HTR-8/SVneo (cell line): ENCODE results near the gene DTWD2.
"Not testable (repeated sequence)": the region's sequence is repeated elsewhere in the genome, so short reads cannot be mapped to it uniquely, and the experiment has no call there.

Experiments
- DNase-seq: peaks from one replicate; pipeline ENCODE4 v3.0.0; 2011; ENCODE audit warnings: low spot score, mixed read lengths; ENCODE audit not compliant: insufficient read length
- FAIRE-seq: peaks from 2 replicates; lab custom pipeline; 2011; peaks lifted over from hg19 to GRCh38; lab: Jason Lieb, UNC

Gene DTWD2

DNA sequence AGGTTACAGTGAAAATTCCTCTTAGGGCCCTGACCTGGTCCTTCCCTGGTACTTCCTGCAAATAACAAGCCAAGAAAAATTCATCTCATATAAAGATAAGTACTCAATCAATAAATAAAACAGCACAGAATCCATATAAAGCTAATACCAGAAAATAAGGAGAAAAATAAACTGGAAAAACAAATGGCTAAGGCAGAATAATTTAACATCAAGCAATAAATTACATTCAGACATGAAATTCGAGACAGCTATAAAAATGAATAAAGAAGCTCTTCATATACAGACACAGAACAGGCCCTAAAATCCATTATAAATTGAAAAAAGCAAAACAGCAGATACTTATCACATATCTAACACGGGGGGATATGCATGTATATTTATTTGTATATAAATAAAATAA is 99.2 kb downstream of the DTWD2 start:
- no peak for FAIRE-seq
- DNase-seq = no peak

DNA sequence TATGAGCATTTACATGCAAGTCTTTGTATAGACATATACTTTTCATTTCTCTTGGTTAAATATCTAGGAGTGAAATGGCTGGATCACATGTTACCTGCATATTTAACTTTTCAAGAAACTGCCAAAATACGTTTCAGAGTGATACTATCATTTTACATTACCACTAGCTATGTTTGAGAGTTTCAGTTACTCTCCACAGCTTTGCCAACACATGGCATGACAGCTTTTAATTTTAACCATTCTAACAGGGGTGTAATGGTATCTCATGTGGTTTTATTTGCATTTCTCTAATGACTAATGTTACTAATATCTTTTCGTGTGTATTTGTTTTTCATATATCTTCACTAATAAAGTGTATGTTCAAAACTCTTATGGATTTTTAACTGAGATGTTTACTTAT is 99.8 kb downstream of the DTWD2 start:
- no peak for DNase-seq
- no peak for FAIRE-seq

DNA sequence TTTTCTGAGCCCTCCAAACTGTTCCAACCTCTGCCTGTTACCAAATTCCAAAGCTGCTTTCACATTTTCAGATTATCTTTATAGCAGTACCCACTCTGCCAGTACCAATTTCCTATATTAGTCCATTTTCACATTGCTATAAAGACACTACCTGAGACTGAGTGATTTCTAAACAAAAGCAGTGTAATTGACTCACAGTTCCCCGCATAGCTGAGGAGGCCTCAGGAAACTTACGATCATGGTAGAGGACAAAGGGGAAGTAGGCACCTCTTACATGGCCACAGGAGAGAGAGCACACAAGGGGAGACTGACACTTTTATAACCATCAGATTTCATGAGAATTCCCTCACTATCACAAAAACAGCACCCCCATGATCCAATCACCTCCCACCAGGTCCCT is 105.0 kb downstream of the DTWD2 start:
- DNase-seq = no peak
- FAIRE-seq = no peak

DNA sequence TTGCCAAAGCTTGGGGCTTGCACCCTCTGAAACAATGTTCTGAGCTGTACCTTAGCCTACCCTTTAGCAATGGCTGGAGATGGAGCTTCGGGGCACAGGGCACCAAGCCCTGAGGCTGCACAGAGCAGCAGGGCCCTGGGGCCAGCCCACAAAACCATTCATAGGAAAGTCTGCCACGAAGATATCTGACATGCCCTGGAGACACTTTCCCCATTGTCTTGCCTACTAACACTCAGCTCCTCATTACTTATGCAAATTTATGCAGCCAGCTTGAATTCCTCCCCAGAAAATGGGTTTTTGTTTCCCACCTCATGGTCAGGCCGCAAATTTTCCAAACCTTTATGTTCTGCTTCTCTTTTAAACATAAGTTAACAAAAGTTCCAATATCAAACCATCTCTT is 105.7 kb downstream of the DTWD2 start:
- DNase-seq (no peak), FAIRE-seq (no peak)

DNA sequence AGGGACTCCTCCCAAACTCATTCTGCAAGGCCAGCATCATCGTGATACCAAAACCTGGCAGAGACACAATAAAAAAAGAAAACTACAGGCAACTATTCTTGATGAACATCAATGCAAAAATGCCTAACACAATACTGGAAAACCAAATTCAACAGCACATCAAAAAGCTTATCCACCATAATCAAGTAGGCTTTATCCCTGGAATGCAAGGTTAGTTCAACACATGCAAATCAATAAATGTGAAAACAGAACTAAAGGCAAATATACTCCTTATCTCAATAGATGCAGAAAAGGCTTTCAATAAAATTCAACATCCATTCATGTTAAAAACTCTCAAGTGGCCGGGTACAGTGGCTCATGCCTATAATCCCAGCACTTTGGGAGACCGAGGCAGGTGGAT is 111.5 kb downstream of the DTWD2 start:
- FAIRE-seq = not testable (repeated sequence)

DNA sequence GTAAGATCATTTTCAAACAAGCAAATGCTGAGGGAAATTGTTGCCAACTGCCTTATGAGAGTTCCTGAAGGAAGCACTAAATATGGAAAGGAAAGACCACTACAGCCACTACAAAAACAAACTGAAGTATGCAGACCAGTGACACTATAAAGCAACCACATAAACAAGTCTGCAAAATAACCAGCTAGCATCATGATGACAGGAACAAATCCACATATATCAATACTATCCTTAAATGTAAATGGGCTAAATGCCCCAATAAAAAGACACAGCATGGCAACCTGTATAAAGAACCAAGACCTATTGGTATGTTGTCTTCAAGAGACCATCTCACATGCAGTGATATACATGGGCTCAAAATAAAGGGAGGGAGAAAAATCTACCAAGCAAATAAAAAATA is 113.2 kb downstream of the DTWD2 start:
- DNase-seq = no peak
- FAIRE-seq = no peak

More for the DNA sequence above, 111.5 kb downstream of the DTWD2 start:
- DNase-seq = not testable (repeated sequence)

DNA sequence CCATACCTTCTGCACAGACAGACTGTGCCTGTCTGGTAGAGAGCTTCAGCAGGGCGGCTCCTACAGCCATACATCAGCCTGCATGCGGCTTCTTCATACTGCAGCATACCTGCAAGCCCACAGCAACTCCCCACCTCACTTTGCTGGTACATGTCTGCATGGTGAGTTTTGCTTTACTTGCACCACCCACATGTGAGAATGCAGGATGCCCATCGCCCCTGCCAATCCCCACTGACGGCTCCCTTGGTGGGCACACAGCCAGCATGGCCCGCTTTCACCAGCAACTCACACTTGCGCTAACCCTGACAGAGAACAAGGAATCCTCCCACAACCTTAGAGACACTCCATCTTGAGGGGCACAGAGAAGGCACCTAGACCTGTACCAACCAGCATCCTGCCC is 114.9 kb downstream of the DTWD2 start:
- no peak for FAIRE-seq

DNA sequence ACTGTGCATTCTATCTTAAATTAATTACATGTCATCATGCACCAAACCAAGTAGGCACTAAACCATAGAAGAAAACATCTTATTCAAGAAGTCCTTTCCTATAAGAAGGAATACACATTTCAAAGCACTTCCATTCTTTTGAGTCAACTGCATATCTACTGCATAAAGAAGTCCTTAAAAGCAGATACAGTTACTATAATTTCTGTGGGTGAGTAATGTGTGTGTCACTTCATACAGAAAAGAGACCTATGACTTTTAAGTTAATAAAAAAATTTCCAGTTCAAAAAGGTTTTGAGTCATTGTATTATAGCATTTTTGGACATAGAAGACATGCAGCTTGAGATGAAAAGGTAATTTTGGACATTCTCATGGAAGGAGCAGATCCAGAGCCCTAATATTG is 125.0 kb downstream of the DTWD2 start:
- no peak for FAIRE-seq
- no peak for DNase-seq

More for the DNA sequence above, 114.9 kb downstream of the DTWD2 start:
- no peak for DNase-seq

DNA sequence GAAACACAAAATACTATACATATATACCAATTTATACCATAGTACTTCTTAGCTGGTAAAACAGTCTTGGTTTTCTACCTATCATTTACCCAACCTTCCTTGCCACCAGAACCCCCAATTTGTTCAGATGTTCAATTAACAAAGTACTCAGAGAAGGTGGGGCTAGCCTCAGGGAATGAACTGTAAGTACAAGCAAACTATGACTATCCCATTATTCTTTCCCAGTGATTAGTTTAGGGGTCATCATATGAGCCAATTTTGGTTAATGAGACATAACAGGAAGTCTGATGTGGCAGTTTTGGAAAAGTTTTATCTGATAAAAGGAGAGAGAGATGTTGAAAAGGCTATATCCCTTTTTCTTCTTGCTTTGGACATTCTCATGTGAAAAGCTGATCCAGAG is 125.8 kb downstream of the DTWD2 start:
- FAIRE-seq (no peak), DNase-seq (no peak)

DNA sequence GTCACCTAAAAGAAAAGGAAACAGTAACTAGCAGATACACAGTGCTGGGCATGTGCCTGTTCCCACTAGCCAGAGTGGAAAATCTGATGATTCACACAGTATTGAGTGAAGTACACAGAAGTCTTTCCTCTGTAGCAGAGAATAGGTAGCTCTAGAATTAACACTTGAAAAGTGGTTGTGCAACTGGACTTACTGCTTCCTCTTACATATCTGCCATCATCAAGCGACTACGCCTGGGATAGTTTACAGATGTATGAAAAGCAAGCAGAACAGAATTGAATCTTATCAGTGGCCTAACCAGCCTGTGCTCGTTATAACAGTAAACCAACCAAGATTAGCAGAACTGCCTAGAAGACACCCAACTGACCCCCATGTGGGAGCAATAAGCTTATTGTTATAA is 130.6 kb downstream of the DTWD2 start:
- no peak for FAIRE-seq

DNA sequence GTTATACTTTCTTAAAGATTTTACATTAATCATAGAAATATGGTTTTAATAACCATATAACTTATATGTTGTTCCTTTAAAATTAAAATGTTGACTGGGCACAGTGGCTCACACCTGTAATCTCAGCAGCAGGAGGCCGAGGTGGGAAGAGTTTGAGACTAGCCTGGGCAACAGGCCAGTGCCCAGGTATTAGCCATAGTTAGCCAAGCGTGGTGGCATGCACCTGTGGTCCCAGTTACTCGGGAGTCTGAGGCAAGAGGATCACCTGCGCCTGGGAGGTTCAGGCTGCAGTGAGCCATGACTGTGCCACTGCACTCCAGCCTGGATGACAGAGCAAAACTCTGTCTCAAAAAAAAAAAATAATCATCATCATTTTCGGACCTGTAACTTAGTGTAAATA is 133.5 kb downstream of the DTWD2 start:
- FAIRE-seq = no peak
- no peak for DNase-seq

More for the DNA sequence above, 130.6 kb downstream of the DTWD2 start:
- no peak for DNase-seq

DNA sequence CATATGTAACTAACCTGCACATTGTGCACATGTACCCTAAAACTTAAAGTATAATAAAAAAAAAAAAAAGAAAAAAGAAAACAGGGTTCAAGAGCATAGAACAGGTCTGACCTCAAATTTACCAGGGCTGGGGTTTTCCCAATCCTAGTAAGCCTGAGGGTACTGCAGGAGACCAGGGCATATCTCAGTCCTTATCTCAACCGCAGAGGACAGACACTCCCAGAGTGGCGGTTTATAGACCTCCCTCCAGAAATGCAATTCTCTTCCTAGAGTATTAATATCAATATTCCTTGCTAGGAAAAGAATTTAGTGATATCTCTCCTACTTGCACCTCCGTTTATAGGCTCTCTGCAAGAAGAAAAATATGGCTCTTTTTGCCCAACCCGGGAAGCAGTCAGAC is 136.6 kb downstream of the DTWD2 start:
- not testable (repeated sequence) for FAIRE-seq, DNase-seq

DNA sequence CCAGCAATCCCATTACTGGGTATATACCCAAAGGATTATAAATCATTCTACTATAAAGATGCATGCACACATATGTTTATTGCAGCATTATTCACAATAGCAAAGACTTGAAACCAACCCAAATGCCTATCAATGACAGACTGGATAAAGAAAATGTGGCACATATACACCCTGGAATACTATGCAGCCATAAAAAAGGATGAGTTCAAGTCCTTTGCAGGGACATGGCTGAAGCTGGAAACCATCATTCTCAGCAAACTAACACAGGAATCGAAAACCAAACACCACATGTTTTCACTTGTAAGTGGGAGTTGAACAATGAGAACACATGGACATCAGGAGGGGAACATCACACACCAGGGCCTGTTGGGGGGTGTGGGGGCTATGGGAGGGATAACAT is 138.8 kb downstream of the DTWD2 start:
- FAIRE-seq = not testable (repeated sequence)

DNA sequence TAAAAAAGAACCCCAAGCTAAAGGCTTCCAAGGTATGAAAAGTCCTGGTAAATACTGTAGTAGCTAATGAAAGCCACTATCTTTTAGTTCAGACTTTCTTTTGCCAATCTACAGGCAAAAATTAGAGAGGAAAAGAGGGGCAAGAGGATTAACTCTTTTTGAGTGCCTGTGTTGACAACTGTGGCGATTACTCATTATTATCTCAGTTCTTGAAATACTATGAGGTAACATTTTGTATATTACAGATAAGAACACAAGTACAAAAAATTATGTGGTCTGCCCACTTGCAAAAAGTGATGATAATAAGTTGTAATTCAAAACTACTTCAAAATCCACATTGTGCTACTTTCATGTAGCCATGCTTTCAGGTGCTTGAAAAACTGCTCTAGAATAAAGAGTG is 144.0 kb downstream of the DTWD2 start:
- FAIRE-seq = no peak

More for the DNA sequence above, 138.8 kb downstream of the DTWD2 start:
- not testable (repeated sequence) for DNase-seq

DNA sequence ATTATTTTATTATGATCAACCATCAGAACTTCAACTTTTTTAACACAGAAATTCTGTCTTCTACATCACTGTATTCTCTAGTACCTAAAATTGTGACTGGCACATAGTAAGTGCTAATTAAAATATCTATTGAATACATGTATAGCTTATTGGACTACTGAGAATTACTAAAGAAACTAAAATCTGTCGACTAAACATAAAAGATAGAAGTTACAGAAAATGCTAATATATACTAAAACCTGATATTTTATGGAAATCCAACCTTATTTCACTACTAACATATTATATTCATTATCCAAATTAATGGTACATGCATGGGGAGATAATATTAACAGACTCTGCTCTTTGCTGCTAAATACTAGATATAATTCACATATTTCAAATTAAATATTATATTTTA is 153.6 kb downstream of the DTWD2 start:
- no peak for DNase-seq
- no peak for FAIRE-seq

More for the DNA sequence above, 144.0 kb downstream of the DTWD2 start:
- no peak for DNase-seq

DNA sequence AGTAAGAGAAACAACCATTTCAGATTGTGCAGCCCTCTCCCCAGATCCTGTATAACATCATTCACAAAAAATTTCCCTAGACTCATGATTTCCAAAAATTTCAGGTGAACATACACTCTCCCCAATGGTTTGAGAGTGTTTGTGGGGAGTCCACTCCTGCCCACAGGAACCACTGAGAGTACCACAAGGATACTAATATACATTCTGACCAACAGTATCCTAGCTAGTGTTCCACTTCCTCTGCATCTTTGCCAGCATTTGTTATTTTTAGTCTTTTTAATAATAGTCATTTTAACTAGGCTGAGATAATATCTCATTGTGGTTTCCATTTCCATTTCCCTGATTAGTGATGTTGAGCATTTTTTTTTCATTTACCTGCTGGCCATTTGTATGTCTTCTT is 155.4 kb downstream of the DTWD2 start:
- DNase-seq (no peak), FAIRE-seq (no peak)

DNA sequence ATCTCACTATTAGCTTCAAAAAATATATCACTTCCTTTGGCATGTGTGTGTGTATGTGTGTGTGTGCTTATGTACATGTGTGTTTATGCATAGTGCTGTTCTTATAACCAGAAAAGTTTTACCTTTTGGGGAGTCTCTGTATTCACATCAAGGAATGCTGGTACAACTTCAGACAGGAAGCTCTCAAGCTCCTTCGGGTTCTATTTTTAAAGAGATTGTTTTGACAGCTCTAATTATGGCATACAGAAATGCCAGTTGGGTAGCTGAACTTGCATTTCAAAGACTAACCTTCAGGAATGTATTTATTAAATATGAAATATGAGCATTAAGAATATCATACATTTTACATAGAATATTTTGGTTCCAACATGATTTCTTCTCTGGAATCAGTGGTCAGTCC is 163.1 kb downstream of the DTWD2 start:
- no peak for FAIRE-seq
- no peak for DNase-seq

DNA sequence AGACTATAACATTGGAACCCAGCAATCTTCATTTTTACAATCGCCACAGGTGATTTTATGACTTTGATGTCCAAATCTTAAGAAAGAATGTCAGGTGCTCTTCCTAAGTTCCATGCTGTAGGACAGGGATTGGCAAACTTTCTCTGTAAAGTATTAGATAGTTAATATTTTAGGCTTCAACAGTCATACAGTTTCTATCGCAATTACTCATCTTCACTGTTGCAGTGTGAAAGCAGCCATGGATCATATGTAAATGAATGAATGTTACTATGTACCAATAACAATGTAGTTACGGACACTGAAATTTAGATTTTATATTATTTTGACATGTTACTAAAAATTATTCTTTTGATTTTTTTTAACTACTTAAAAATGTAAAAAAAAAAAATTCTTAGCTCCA is 169.7 kb downstream of the DTWD2 start:
- no peak for DNase-seq
- no peak for FAIRE-seq

DNA sequence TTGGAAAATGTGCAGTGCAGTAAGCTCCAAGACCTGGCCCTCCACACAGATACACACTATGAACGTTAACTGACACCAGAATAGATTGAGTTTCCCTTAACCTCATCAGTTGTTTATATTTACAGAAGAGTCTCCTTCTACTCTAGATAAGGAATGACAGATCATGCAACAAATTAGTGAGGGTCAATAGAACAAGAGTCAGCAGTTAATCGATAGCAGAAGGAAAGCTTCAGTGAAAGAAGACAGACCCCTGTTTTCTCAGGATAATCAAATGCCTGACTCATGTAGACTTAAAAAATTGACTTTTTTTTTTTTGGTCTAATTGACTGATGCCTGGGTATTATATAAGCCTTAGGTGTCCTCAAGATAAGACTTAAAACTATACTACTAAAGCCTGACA is 179.9 kb downstream of the DTWD2 start:
- FAIRE-seq = no peak
- DNase-seq = no peak

DNA sequence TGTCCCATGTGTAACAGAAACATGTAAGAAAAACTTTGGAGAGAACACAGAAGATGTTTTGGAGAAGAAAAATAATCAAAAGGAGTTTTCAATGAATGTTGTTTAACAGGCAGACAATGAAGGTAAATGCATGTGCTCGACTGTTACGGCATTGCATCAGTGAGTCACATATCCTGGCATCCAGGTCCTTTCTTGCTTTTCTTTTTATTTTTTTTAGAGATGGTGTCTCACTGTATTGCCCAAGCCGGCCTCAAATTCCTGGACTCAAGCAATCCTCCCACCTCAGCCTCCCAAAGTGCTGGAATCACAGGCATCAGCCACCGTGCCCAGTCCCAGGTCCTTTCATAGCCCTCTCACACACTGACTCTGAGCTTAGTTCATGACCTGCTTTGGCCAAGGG is 181.8 kb downstream of the DTWD2 start:
- DNase-seq = no peak
- no peak for FAIRE-seq

DNA sequence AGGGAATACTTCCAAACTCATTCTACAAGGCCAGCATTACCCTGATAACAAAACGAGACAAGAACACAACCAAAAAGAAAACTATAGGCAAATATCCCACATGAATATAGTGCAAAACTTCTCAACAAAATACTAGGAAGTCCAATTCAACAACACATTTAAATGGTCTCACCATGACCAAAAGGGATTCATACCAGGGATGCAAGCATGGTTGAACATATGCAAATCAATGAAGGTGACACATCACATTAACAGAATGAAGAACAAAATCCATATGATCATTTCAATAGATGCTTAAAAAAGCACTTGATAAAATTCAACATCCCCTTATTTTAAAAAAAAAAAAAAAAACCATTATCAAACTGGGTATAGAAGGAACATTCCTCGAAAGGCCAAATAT is 186.0 kb downstream of the DTWD2 start:
- no peak for FAIRE-seq
- no peak for DNase-seq

DNA sequence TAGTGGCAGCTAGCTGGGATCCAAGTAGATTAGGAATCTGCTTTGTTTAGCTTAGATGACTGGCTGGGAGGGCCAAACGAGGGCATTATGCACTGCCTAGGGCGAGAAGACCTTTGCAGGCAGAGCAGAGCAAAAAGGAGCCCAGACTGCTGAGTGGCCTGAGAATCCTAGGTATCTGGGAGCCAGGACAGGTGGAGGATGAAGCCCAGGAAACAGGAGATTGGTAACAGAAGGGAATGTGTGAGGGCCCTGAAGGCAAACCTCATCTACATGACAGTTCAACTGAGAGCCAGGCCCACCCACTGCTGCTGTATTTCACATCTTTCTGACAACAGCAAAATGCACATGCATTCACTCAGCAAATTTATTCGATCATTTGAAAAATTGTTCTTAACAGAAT is 192.3 kb downstream of the DTWD2 start:
- FAIRE-seq = no peak
- DNase-seq = no peak

DNA sequence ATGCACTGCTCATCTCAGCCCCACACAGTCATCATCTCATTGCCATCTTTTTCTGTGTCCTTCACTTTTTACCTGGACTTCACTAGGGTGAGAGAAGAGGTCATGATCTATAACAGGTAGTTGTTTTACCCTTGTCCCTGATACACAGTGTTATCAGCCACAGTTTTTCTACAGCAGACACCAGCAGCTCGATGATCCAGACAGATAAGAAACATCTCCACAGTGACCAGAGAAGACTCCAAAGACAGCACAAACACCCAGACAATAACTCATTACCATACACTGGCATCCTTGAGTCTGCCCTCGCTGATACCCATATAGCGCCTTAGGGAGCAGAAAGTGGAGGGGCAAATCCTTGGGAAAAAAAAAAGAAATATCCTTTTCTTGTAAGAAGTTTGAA is 194.1 kb downstream of the DTWD2 start:
- no peak for FAIRE-seq
- DNase-seq = no peak
